ENCODE measurements around the gene RARB. TPM values are rescaled to one million over a fixed set of nuclear protein-coding genes. Genes with fewer than 3 reads are reported as not detected.

RARB gene
- polyA plus RNA-seq, 1 donor (not counting 4 experiments of a cell fraction or from before 2014, with no cell fraction given) = 0.03 TPM

DNA sequence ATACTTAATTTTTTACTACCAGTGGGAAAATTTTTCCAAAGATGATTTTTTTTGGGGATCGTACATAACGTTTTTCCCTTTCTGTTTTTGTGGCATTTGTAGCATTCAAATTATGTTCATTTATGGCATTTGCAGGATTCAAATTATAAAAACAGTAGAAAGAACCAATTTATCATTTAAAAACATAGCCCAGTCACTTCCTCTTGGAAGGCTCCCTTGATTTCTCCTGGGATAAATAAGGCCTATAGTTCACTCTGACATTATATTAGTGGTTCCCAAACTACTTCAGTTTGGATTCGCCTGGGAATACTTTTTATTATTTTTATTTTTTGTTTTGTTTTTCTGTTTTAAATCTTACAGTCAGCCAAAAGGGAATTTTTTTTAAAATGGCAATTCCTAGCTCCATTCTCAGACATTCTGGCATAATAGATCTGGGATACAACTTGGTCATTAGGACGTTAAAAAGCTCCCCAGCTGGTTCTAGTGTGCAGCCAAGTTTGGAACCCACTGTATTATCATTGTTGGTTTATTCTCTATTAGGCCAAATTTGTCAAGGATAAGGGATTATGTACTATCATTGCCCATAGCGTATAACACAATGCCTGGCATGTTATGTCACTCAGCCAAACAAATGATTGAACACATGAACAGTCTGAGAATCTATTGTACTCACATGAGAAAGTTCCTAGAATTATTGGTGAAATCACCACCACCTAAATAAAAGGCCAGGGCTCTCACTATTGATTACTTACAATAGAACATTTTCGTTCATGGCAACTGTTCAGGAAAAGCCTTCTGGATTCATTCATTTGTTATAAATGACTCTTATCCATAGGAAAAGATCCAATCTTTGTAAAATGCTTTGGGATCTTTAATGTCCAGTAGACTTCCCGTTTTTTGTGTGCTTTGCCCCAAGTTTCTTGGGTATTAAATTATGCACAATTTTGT lies 28.9 kb downstream of the RARB start:
- H3K4me2 ChIP-seq (ENCODE audit: control insufficient read depth, extremely low read depth, insufficient read depth, low read depth, low read length) = no peak overlapping the region
- DNase-seq (ENCODE audit: low read depth, low spot score) = no peak
- no peak overlapping the region for H2AFZ ChIP-seq (ENCODE audit: control insufficient read depth, low read length)
- H4K20me1 ChIP-seq (ENCODE audit: control insufficient read depth, extremely low read depth, insufficient read depth, low read length) = no peaks in the 10 kb centered on the region
- H3K79me2 ChIP-seq (ENCODE audit: control insufficient read depth, insufficient read depth, low read length) = no peaks in the 10 kb centered on the region
- dilution Hi-C loops (cut with MboI; ENCODE audit: extremely low pct_ligation_motif_present, low sequenced_read_pairs) = no loop called here
- no peaks in the 10 kb centered on the region for H3K9me3 ChIP-seq (ENCODE audit: control insufficient read depth, low read depth, low read length)
- FAIRE-seq = no peak
- TF ChIP-seq, protein P1, sequence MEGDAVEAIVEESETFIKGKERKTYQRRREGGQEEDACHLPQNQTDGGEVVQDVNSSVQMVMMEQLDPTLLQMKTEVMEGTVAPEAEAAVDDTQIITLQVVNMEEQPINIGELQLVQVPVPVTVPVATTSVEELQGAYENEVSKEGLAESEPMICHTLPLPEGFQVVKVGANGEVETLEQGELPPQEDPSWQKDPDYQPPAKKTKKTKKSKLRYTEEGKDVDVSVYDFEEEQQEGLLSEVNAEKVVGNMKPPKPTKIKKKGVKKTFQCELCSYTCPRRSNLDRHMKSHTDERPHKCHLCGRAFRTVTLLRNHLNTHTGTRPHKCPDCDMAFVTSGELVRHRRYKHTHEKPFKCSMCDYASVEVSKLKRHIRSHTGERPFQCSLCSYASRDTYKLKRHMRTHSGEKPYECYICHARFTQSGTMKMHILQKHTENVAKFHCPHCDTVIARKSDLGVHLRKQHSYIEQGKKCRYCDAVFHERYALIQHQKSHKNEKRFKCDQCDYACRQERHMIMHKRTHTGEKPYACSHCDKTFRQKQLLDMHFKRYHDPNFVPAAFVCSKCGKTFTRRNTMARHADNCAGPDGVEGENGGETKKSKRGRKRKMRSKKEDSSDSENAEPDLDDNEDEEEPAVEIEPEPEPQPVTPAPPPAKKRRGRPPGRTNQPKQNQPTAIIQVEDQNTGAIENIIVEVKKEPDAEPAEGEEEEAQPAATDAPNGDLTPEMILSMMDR (optimal IDR thresholded peaks at IDR 0.05 in 1 of 3, IDR thresholded peaks at IDR 0.05 in 1 of 3, conservative IDR thresholded peaks at IDR 0.05 in 1 of 3; ENCODE audit: extremely low read depth in 1 of 3, insufficient read depth in 2 of 3, low read length in 3 of 3) = no peak
- TF ChIP-seq EZH2 (IDR thresholded peaks at IDR 0.05; ENCODE audit: low read length) = no peak
- no peaks in the 10 kb centered on the region for H3K36me3 ChIP-seq (ENCODE audit: control insufficient read depth in 2 of 2, extremely low read depth in 1 of 2, insufficient read depth in 2 of 2, low read length in 2 of 2)
- H3K9ac ChIP-seq (ENCODE audit: control insufficient read depth, extremely low read depth, insufficient read depth, low read length) = no peak overlapping the region
- no peak overlapping the region for H3K27ac ChIP-seq (ENCODE audit: control insufficient read depth, insufficient read depth, low read length)
- no peak overlapping the region for H3K4me3 ChIP-seq (ENCODE audit: control insufficient read depth in 2 of 3, extremely low read depth in 1 of 3, insufficient read depth in 2 of 3, low read depth in 1 of 3, low read length in 3 of 3)
- no peaks in the 10 kb centered on the region for H3K4me1 ChIP-seq (ENCODE audit: control insufficient read depth, extremely low read depth, insufficient read depth, low read length)
- H3K27me3 ChIP-seq (ENCODE audit: control insufficient read depth, extremely low read depth, insufficient read depth, low read length) = no peaks in the 10 kb centered on the region
- no peaks in the 10 kb centered on the region for H3K9me1 ChIP-seq (ENCODE audit: control insufficient read depth, extremely low read depth, insufficient read depth, low read length)

DNA sequence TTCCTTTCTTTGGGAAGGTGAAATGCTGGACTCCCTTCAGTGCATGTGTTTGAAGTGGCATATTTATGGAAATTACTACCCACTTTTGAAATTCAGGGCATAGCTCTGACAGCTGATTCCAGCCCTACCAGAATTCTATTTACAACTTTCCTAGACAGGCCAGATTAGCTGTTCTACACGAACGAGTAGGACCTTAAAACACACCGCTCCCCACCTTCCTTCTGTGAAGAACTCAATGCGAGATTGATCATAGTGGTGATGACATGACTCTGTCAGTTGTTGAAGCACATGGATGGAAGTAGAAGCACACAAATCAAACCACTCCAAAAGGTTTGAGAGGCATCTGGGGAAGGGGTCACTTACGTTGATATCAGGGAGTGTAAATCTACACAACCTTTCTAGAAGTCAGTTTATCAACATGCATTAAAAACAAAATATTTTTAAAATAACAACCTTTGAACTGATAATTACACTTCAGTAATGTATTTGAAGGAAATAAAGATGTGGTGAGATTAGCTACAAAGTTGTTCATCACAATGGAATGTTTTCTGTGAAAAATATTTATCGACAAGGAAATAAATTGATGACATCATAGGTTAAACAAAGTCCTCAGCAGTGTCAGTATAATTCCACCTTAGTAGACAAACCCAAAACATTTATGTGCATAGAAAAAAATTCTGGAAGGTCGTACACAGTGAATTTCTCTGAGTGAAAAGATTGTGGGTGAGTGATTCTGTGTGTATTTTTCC lies 29.8 kb downstream of the RARB start:
- H3K27me3 ChIP-seq (ENCODE audit: control insufficient read depth, extremely low read depth, insufficient read depth, low read length) = no peaks in the 10 kb centered on the region
- no peaks in the 10 kb centered on the region for H3K9me1 ChIP-seq (ENCODE audit: control insufficient read depth, extremely low read depth, insufficient read depth, low read length)
- DNase-seq (ENCODE audit: low read depth, low spot score) (no peak), FAIRE-seq (no peak)
- H3K36me3 ChIP-seq (ENCODE audit: control insufficient read depth in 2 of 2, extremely low read depth in 1 of 2, insufficient read depth in 2 of 2, low read length in 2 of 2) = no peaks in the 10 kb centered on the region
- H4K20me1 ChIP-seq (ENCODE audit: control insufficient read depth, extremely low read depth, insufficient read depth, low read length) = no peaks in the 10 kb centered on the region
- H3K4me2 ChIP-seq (ENCODE audit: control insufficient read depth, extremely low read depth, insufficient read depth, low read depth, low read length) = no peak overlapping the region
- H3K79me2 ChIP-seq (ENCODE audit: control insufficient read depth, insufficient read depth, low read length) = no peaks in the 10 kb centered on the region
- no peaks in the 10 kb centered on the region for H3K4me1 ChIP-seq (ENCODE audit: control insufficient read depth, extremely low read depth, insufficient read depth, low read length)
- dilution Hi-C loops (cut with MboI; ENCODE audit: extremely low pct_ligation_motif_present, low sequenced_read_pairs) = no loop called here
- no peaks in the 10 kb centered on the region for H3K9me3 ChIP-seq (ENCODE audit: control insufficient read depth, low read depth, low read length)
- H3K27ac ChIP-seq (ENCODE audit: control insufficient read depth, insufficient read depth, low read length) = no peak overlapping the region
- H3K9ac ChIP-seq (ENCODE audit: control insufficient read depth, extremely low read depth, insufficient read depth, low read length) = no peak overlapping the region
- no peak overlapping the region for H2AFZ ChIP-seq (ENCODE audit: control insufficient read depth, low read length)
- H3K4me3 ChIP-seq (ENCODE audit: control insufficient read depth in 2 of 3, extremely low read depth in 1 of 3, insufficient read depth in 2 of 3, low read depth in 1 of 3, low read length in 3 of 3) = no peak overlapping the region
- TF ChIP-seq EZH2 (IDR thresholded peaks at IDR 0.05; ENCODE audit: low read length) = no peak
- TF ChIP-seq, protein P1 (optimal IDR thresholded peaks at IDR 0.05 in 1 of 3, IDR thresholded peaks at IDR 0.05 in 1 of 3, conservative IDR thresholded peaks at IDR 0.05 in 1 of 3; ENCODE audit: extremely low read depth in 1 of 3, insufficient read depth in 2 of 3, low read length in 3 of 3) = no peak
